ENCODE results near the gene GPATCH2L. TPM values are rescaled to one million over a fixed set of nuclear protein-coding genes. Genes with fewer than 3 reads are reported as not detected.

Gene GPATCH2L
- total and polyA plus RNA-seq, 2 of the 13 experiments (the other 11 are each of a cell fraction or from before 2014, with no cell fraction given): 14.4 to 29.0 TPM

DNA sequence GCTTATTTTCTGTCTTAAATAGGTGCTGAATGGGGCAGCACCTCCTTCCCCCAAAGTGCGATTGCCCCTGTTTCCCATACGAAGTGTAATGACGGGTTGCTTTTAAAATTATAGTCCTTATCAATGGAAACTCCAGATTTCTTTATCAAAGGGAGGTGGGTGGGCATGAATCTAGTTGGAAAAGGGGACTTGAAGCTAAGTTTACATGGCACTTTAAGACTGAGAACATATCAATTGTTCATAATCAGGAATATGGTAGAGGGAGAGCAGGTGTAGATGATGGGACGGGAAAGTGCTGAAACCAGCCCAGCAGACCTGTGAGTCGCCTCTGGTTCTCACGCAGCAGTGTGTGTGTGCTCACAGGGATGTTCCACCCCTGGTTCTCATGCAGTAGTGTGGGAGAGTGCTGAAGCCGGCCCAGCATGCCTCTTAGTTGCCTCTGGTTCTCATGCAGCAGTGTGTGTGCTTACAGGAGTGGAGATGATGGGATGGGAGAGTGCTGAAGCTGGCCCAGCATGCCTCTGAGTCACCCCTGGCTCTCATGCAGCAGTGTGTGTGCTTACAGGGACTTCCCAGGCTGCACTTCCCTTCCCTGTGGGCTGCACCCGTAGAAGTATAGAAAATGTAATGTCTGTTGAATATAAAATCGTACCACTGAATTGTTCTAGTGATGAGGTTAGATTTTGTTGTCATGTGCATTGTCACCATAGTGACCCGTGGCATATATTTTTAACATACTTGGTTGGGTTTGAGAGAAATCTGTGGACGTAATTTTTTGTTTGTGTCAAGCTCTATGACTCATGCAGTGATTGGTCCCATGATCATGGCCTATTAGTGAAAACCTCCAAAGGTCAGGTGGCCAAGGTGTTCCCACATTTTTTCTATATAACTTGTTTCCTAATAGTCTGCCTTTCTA is 51.6 kb downstream of the GPATCH2L start:
- no peak overlapping the region for H3K27ac ChIP-seq (ENCODE audit: extremely low read length, insufficient read depth, low read length)
- intact Hi-C loops (cut with micrococcal nuclease; ENCODE audit: unreplicated experiment) (no loop called here), in situ Hi-C loops (cut with HindIII; ENCODE audit: extremely low pct_ligation_motif_present, low pct_unique_long_range_greater_than_20kb) (no loop called here)
- no peaks in the 10 kb centered on the region for H3K79me2 ChIP-seq (ENCODE audit: insufficient read depth, low read length)
- peaks cover 9 to 28% of the 10 kb centered on the region in 2 experiments; a peak in 4 of 5 replicates for H3K36me3 ChIP-seq (replicated peaks in 1 of 2; ENCODE audit: control insufficient read depth in 1 of 2, insufficient read depth in 2 of 2, low read length in 2 of 2)
- TF ChIP-seq, protein P1, sequence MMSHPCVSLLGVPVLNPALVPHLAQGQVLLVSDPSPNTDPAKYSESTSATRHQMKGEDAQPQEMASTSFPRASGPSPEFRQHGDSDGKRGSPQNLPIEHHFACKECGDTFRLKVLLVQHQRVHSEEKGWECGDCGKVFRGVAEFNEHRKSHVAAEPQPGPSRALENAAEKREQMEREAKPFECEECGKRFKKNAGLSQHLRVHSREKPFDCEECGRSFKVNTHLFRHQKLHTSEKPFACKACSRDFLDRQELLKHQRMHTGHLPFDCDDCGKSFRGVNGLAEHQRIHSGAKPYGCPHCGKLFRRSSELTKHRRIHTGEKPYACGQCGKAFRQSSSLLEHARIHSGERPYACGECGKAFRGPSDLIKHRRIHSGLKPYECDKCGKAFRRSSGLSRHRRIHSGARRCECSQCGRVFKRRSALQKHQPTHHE (CRISPR knock-in tag; IDR thresholded peaks at IDR 0.05; ENCODE audit: borderline replicate concordance): no peak
- TF ChIP-seq EZH2 (conservative IDR thresholded peaks at IDR 0.05; ENCODE audit: low read depth, low read length) (no peak), PHF20 (CRISPR knock-in tag; IDR thresholded peaks at IDR 0.05) (no peak), ZNF232 (CRISPR knock-in tag; IDR thresholded peaks at IDR 0.05; ENCODE audit: borderline replicate concordance) (no peak), RBM22 (optimal IDR thresholded peaks at IDR 0.05; ENCODE audit: low read length) (peak; percentile 53), CREB1 (IDR thresholded peaks at IDR 0.05) (0 out of 2 replicates have a peak, but pooled peaks have one; percentile 14), CREB1 (CRISPR knock-in tag; IDR thresholded peaks at IDR 0.05) (no peak), MIXL1 (CRISPR knock-in tag; IDR thresholded peaks at IDR 0.05) (no peak), BHLHE40 (IDR thresholded peaks at IDR 0.05; ENCODE audit: low read length) (no peak), ZNF431 (CRISPR knock-in tag; IDR thresholded peaks at IDR 0.05; ENCODE audit: borderline replicate concordance, low read depth) (no peak), KLF15 (CRISPR knock-in tag; IDR thresholded peaks at IDR 0.05; ENCODE audit: borderline replicate concordance) (no peak), ONECUT2 (CRISPR knock-in tag; IDR thresholded peaks at IDR 0.05) (no peak)
- TF ChIP-seq, protein P2, sequence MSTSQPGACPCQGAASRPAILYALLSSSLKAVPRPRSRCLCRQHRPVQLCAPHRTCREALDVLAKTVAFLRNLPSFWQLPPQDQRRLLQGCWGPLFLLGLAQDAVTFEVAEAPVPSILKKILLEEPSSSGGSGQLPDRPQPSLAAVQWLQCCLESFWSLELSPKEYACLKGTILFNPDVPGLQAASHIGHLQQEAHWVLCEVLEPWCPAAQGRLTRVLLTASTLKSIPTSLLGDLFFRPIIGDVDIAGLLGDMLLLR (CRISPR knock-in tag; IDR thresholded peaks at IDR 0.05): no peak
- TF ChIP-seq, protein P3, sequence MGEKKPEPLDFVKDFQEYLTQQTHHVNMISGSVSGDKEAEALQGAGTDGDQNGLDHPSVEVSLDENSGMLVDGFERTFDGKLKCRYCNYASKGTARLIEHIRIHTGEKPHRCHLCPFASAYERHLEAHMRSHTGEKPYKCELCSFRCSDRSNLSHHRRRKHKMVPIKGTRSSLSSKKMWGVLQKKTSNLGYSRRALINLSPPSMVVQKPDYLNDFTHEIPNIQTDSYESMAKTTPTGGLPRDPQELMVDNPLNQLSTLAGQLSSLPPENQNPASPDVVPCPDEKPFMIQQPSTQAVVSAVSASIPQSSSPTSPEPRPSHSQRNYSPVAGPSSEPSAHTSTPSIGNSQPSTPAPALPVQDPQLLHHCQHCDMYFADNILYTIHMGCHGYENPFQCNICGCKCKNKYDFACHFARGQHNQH (CRISPR knock-in tag; IDR thresholded peaks at IDR 0.05): no peak
- no peaks in the 10 kb centered on the region for H4K20me1 ChIP-seq (ENCODE audit: insufficient read depth, low read length)
- ChIA-PET CTCF (ENCODE audit: low intra/inter-chr PET ratio, low total read pairs) (no interaction called here), POLR2A (no interaction called here)
- H3K27me3 ChIP-seq (ENCODE audit: control insufficient read depth in 1 of 2, insufficient read depth in 2 of 2, low read length in 2 of 2): no peaks in the 10 kb centered on the region
- BruUV-seq (replicated peaks): no TSS peak
- ATAC-seq (peak; percentile 77), FAIRE-seq (no peak), DNase-seq (ENCODE audit: low spot score) (no peak)
- H3K9me3 ChIP-seq (ENCODE audit: low read length): no peaks in the 10 kb centered on the region
- no peak overlapping the region for H3K4me2 ChIP-seq (ENCODE audit: low read depth, low read length)
- WGBS (ENCODE audit: low lambda C conversion rate): 96% methylated on average over 11 of the region's 11 CpGs
- no peak overlapping the region for H3K9ac ChIP-seq (ENCODE audit: insufficient read depth, low read depth, low read length)
- H3K4me3 ChIP-seq (replicated peaks in 1 of 3; ENCODE audit: insufficient read depth in 1 of 3, low read depth in 2 of 3, low read length in 3 of 3): no peak overlapping the region
- peaks cover 13% of the 10 kb centered on the region for H3K4me1 ChIP-seq (ENCODE audit: insufficient read depth, low read length)
- H2AFZ ChIP-seq (ENCODE audit: low read length): no peak overlapping the region
